Activated CD8-positive, alpha-beta memory T cell treated with anti-CD3 and anti-CD28 coated beads for 24 hours (primary cell): ENCODE measurements around the gene NEGR1.
"Not testable (repeated sequence)": the region's sequence is repeated elsewhere in the genome, so short reads cannot be mapped to it uniquely, and the experiment has no call there.

Source experiments
- DNase-seq: peaks from one replicate; pipeline ENCODE4 v3.0.0-alpha.2; 2020

The NEGR1 gene

DNA sequence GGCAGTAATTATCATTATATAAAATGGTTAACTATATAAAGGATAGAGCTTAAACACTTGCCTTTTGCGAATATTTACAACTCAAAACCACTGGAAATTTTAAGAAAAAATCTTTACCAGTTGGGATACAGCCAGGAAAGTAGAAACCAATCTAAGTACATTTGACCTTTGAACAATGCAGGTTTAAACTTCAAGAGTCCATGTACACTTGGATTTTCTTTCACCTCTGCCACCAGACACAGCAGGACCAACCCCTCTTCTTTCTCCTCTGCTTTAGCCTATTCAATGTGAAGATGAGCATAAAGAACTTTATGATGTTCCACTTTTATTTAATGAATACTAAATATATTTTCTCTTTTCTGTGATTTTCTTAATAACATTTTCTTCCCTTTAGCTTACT, 361.1 kb downstream of the NEGR1 start:
- DNase-seq: no peak

- no peak for DNase-seq
Observed at GRCh38 chr1:71920556-71920955, 361.8 kb downstream of the NEGR1 start.

DNA sequence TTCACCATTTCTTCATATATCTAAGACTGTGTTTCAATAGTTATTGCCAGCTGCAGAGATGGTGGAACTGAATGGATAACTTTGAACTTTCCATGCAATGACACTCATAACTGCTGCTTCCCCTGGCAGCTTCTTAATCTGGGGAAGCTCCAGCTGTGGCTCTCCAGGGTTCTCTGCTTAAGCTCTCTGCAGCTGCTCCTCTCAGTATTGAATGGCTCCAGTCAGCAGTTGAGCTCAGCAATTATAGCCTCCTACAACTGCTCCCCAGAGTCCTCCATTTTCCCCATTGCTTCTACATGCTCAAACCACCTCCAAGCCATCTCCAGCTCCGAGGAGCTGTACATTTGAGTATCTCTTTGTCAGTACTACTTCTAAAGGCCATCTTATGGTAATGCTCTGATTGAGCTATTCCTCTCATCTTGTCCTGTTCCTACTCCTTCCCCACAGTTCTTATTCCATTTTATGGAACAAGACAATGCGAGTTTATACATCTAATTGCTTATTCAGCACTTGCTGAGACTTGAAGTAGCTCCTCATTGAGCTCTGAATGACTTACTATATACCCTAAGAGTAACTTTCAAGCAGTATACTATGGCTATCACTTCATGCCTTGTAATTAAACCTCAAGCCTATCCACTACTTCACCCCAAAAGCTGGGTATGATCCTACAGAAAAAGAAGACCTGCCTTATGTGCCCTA, 362.4 kb downstream of the NEGR1 start:
- no peak for DNase-seq

- DNase-seq: no peak
Observed at GRCh38 chr1:71918630-71919029, 363.7 kb downstream of the NEGR1 start.

DNA sequence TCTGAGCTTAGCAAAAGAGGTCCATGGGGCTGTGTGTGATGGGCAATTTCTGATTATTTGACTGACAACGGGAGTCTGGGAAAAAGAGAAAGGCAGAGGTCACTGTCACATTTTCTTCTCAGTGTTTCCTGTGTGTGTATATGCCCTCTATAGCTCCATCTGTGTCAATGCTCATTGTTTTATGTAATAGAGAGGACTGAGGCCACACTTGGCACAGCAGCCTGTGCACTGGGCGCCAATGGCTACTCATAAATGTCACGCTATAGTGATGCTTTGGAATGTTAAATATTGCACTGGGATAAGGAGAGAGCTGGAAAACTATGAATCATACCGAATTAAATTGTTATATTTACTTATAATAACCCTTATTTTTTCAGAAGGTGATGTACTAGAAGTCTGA, 365.4 kb downstream of the NEGR1 start:
- DNase-seq: no peak

- DNase-seq: no peak
Observed at GRCh38 chr1:71914626-71915025, 367.7 kb downstream of the NEGR1 start.

GRCh38 chr1:71908871-71909390, 373.4 kb downstream of the NEGR1 start:
- DNase-seq: no peak

DNA sequence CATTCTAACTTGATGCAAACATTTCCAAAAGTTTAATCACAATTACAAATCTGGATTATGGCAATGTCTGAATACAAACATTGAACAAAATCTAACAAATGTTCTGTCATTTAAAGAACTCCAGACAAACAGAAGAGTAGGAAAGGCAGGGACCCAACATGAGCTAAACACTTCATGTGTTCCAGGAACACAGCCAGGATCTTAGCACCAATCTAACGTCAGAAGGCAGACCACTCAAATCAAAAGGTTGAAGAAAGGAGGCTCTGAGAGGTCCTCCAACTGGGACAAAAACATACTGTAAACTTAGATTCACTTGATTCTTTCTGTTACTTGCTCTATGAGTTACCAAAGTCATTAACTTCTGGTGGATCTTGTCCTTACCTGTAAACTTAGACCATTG, 374.0 kb downstream of the NEGR1 start:
- DNase-seq: no peak

- no peak for DNase-seq
Observed at GRCh38 chr1:71899881-71900280, 382.5 kb downstream of the NEGR1 start.

DNA sequence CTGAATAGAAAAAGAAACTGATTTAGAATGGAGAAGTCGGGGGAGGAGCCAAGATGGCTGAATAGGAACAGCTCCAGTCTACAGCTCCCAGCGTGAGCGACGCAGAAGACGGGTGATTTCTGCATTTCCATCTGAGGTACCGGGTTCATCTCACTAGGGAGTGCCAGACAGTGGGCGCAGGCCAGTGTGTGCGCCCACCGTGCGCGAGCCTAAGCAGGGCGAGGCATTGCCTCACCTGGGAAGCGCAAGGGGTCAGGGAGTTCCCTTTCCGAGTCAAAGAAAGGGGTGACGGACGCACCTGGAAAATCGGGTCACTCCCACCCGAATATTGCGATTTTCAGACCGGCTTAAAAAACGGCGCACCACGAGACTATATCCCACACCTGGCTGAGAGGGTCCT, 394.2 kb downstream of the NEGR1 start:
- not testable (repeated sequence) for DNase-seq

GRCh38 chr1:71885171-71885570, 397.2 kb downstream of the NEGR1 start:
- no peak for DNase-seq

DNA sequence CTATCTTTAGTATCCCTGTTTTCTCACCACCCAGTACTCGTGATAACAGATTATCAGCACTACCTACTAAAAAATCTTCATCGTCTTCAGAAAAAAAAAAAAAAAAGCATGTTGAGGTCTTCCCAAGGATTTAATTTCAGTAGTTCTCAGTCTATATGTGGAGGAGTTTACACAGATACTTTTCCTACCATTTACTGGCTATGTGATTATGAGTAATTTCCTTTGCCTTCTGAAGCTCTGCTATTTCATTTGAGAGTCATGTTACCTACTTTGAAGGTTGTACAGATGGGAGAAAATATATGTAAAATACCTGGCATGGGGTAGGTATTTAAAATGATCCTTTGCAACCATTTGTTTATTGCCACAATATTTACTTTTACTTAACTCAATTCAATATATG, 399.7 kb downstream of the NEGR1 start:
- DNase-seq: no peak

DNA sequence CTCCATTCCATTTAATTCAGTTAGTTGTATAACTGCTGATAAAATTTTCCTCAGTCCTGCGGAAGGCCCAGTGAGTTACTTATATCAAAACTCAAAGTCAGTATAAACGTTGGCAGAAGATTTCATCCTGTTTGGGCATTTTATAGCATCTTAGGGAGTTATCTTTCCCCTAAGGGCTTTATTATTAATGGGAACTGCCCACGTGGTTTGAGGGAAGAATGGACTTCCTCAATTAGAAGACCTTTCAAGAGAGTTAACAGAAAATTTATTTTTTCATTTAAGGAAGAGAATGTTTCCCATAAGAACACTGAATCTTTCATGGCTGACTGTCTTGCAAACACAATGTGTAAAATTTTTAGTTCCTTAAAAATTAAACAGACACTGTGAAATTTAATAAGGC, 400.1 kb downstream of the NEGR1 start:
- DNase-seq: no peak

DNA sequence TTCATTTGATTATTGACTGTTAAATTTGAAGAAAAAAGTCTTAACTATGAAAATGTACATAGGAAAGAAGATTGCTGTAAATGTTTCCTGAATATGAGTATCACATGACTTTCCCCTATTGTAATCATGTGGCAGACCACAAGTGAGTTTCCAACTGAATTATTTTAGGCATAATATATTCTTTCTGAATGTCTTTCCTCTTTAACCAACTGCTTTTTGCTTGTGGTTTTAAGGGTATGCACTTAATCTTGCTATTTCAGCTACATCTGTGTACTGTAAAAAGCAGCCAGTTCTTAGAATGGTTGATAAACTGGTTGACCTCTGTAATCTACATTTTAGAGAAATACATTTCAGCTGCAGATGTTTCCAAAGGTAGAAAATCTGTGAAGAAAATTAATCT, 400.7 kb downstream of the NEGR1 start:
- DNase-seq: no peak

- no peak for DNase-seq
Observed at GRCh38 chr1:71869326-71869725, 413.0 kb downstream of the NEGR1 start.

DNA sequence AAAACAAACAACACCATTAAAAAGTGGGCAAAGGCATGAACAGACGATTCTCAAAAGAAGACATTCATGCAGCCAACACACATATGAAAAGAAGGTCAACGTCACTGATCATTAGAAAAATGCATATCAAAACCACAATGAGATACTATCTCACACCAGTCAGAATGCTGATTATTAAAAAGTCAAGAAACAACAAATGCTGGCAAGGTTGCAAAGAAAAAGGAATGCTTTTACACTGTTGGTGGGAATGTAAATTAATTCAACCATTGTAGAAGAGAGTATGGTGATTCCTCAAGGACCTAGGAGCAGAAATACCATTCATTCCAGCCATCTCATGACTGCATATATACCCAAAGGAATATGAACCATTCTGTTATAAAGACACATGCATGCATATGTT, 419.6 kb downstream of the NEGR1 start:
- no peak for DNase-seq

DNA sequence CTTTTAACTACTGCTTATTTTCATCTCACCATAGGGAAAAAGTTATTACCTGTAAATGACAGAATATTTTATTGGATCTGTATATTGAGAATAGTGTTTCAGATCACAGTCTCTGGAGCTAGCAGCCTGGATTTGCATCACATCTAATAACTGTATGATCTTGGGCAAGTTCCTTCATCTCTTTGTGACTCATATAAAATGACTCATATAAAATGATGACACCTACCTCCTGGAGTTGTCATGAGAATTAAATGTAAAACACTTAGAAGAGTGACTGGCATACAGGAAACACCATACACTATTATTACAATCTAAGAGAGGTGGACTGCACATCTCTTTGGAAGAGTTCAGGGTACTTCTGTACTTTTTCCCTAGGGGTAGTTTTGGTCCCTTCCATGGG, 421.3 kb downstream of the NEGR1 start:
- DNase-seq: no peak

GRCh38 chr1:71859806-71860205, 422.5 kb downstream of the NEGR1 start:
- no peak for DNase-seq

GRCh38 chr1:71857862-71858261, 424.5 kb downstream of the NEGR1 start:
- no peak for DNase-seq

DNA sequence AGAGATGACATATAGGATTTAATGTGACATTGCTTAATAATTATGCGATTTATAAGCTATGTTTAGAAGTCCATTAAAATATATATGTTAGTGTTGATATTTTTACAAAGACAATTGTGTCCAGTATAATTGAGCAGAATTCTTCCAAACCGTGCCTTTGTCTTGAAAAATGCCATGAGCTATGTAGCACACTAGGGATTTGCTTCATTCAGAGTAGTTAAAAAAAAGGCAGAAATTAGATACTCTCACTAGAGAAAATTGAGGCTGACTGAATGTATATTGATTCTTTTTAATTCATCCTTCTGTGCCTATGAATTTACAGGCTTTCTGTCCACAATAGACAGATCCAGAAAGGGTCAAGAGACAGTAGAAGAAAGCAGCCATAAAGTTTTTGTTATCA, 429.0 kb downstream of the NEGR1 start:
- DNase-seq: no peak

DNA sequence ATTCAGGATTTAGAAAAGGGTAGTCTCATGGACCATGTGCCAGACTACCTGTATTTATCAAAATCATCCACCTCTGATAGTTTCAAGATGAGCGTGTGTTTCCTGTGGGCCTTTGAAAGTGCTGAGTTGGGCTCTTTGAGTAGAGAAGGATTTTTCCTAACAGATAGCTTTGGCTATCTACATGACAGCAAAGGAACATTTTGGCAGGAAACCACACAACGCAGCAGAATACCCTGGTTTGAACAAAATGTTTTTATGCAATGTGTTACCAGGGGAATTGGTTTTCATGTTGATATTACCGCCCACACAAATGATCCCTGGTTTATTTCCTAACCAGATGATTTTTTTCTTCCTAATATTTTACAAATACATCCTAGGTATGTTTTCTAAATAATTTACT, 431.4 kb downstream of the NEGR1 start:
- no peak for DNase-seq

- no peak for DNase-seq
Observed at GRCh38 chr1:71850515-71850914, 431.8 kb downstream of the NEGR1 start.

GRCh38 chr1:71843012-71843411, 439.3 kb downstream of the NEGR1 start:
- no peak for DNase-seq

DNA sequence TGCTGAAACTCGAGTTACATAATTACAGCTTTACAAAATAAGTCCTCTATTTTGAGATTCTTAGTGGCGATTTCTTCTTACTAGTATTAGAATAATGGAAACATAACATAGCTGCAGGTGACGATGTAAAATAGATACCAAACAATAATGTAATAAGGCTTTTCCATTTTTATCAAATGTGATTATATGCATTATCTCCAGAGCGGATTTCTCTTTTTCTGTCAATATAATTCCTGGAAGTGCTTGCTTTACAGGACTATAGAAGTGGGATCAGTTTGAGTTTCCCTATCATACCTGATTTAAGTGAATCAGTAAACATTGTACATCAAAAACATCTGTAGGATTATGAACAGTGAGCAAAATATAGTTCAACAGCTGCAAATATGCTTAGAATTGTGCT, 442.5 kb downstream of the NEGR1 start:
- DNase-seq: no peak

GRCh38 chr1:71836904-71837303, 445.4 kb downstream of the NEGR1 start:
- no peak for DNase-seq
